HG03342 (cell line): ENCODE data around the gene SPATS1.
A peak's percentile ranks its signal among the peaks of the same experiment; 100 is the strongest.
"Not testable (repeated sequence)": the region's sequence is repeated elsewhere in the genome, so short reads cannot be mapped to it uniquely, and the experiment has no call there.

Experiments
- ATAC-seq: cut with Tn5 transposase; IDR thresholded peaks from one replicate; pipeline ENCODE4 v1.9.1; 2021; ENCODE audit warnings: mild to moderate bottlenecking, moderate library complexity; ENCODE audit not compliant: unreplicated experiment

Gene SPATS1

GRCh38 chr6:44310241-44310640 is 32.2 kb upstream of the SPATS1 start:
- ATAC-seq, result no peak

GRCh38 chr6:44311304-44311703 is 31.1 kb upstream of the SPATS1 start:
- ATAC-seq, result no peak

GRCh38 chr6:44311767-44312166 is 30.7 kb upstream of the SPATS1 start:
- no peak for ATAC-seq

GRCh38 chr6:44312901-44313788 is 29.3 kb upstream of the SPATS1 start, which contains the start of gene AARS2:
TSS of gene AARS2 (minus strand) at chr6:44313347. CDS start at chr6:44313323, 24 bp downstream.
- peak; percentile 92 for ATAC-seq

- ATAC-seq, result not testable (repeated sequence)
Measured at GRCh38 chr6:44314657-44315056, 27.8 kb upstream of the SPATS1 start.

GRCh38 chr6:44315516-44315915 is 26.9 kb upstream of the SPATS1 start:
- no peak for ATAC-seq

- no peak for ATAC-seq
Measured at GRCh38 chr6:44315951-44316350, 26.5 kb upstream of the SPATS1 start.

- ATAC-seq, result no peak
Measured at GRCh38 chr6:44316481-44316880, 26.0 kb upstream of the SPATS1 start.

GRCh38 chr6:44317136-44317631 is 25.3 kb upstream of the SPATS1 start:
- ATAC-seq, result not testable (repeated sequence)

- ATAC-seq, result no peak
Measured at GRCh38 chr6:44321210-44321609, 21.2 kb upstream of the SPATS1 start.

GRCh38 chr6:44327096-44327495 is 15.4 kb upstream of the SPATS1 start:
- ATAC-seq, result no peak

GRCh38 chr6:44327760-44328159 is 14.7 kb upstream of the SPATS1 start:
- no peak for ATAC-seq

GRCh38 chr6:44328203-44328602 is 14.2 kb upstream of the SPATS1 start:
- ATAC-seq, result not testable (repeated sequence)

GRCh38 chr6:44329858-44330257 is 12.6 kb upstream of the SPATS1 start:
- ATAC-seq, result no peak

GRCh38 chr6:44332585-44332984 is 9.9 kb upstream of the SPATS1 start:
- no peak for ATAC-seq

GRCh38 chr6:44333273-44333919 is 9.1 kb upstream of the SPATS1 start:
- ATAC-seq, result no peak

- no peak for ATAC-seq
Measured at GRCh38 chr6:44333942-44334341, 8.5 kb upstream of the SPATS1 start.

- no peak for ATAC-seq
Measured at GRCh38 chr6:44335631-44336030, 6.8 kb upstream of the SPATS1 start.

GRCh38 chr6:44338228-44339122 is 4.0 kb upstream of the SPATS1 start:
- ATAC-seq, result peak; percentile 66

- ATAC-seq, result no peak
Measured at GRCh38 chr6:44339301-44339700, 3.1 kb upstream of the SPATS1 start.
